CD4-positive, alpha-beta T cell treated with Interleukin-12 subunit alpha and Interleukin-12 subunit beta, for 1 hour (primary cell): Measurements from ENCODE around the gene COPZ1.
A peak's percentile ranks its signal among the peaks of the same experiment; 100 is the strongest.

ENCODE experiments used
- DNase-seq: peaks from one replicate; pipeline ENCODE4 v3.0.0-alpha.2; 2020

Gene COPZ1

DNA sequence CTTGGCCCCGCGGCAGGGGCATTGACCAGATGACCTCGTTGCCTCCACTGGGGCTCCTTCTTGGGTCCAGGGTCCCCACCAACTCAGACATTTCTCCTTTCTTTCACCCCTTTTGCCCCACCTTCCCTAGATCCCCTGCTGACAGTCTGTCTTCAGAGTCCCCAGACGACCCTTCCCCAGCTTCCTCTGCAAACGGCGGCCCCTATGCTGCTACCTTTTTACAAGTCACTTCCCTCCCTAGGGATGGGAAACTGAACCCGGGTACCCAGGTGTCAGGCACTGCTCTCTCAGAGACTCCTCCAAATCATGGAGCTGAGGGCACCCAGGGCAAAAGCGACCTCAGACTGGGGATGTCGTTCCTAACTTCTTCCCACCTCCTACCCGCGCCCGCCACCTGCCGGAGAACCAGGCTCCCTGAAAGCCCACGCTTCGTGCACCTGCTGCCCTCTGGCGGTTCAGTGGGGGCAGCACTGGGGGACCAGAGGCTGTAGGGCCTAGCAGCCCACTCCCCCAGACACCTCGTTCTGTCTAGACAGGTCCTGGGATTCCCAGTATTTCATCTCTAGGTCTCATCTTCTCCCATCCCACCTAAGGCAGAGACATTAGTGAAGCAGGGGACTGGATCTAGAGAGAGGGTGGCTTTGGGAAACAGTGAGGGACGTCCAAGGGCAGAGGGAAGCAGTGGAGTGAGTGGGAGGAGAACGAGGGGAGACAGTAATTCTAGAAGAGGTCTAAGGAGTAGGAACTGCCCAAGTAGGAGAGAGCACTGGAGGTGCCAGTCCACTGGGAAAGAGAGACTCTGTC is 54.7 kb downstream of the COPZ1 start:
- DNase-seq: peak; percentile 88

DNA sequence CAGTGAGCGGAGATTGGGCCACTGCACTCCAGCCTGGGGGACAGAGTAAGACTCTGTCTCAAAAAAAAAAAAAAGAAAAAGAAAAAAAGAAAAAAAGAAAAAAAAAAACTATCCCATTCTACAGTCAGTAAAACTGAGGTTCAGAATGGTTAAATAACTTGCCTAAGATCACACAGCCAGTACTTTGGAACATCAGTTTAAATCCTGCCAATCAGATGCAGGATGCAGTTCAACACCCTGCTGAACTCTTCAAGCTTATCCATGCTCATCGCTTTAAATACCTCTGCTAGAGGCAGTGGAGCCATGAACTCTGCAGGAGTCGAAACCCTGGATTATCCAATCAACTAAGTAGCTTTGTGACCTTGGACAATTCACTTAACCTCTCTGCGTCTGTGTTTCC is 56.2 kb downstream of the COPZ1 start:
- DNase-seq: no peak

DNA sequence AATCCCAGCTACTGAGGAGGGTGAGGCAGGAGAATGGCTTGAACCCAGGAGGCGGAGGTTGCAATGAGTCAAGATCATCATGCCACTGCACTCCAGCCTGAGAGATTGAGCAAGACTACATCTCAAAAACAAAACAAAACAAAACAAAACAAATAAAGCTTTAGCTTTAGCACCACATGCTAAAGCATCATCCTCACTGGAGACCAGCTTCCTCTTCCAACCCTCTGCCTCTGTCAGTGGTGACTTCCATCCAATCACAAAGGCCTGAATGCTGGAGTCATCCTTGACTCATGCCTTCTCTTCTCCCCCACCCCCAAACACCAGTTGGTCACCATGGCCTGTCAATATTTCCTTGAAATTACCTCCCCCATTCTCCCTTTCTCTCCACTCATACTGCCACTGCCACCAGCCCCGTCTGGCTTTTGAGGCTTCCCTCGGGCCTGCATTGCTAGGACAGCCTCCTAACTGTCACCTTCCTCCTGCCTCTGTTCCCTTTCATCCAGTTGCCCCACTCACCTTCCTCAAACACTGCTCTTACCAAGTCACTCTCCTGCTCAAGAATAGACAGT is 58.2 kb downstream of the COPZ1 start:
- DNase-seq: no peak

GRCh38 chr12:54384591-54385041 is 59.7 kb downstream of the COPZ1 start, which contains the start of gene ZNF385A:
Gene ZNF385A (minus strand): TSS chr12:54384733. CDS start chr12:54384514, 219 bp downstream.
- DNase-seq: no peak

DNA sequence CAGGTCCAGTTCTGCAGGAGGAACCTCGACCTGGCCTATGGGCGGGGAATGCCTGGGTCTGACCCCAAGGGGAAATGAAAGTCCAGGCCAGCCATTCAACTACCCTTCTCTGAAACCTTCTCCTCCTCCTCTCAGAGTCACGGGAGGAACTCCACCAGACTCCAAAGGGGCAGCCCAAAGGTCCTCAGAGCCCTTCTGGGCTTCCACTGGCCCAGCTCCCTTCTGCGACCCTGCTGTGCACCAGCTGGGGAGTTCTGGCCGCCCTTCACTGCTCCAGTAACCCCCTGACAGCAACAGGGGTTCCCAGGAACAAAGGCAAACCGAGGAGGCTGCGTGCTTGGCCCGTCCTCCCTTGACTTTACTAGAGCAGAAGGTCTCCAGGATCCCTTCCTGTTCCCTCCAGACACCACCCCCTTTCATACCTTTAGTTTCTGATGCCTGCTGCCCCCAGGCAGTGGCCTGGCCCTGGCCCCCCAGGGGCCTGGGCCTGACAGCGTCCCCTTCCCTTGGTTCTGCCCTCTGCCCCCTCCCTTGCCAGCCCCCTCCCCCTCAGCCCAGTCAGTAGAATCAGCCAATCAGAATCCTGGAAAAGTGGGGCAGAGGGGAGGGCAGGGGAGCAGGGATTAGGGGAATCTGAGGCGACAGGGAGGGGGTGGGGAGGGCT is 60.5 kb downstream of the COPZ1 start:
- no peak for DNase-seq

- no peak for DNase-seq
Measured at GRCh38 chr12:54386403-54387113, 61.6 kb downstream of the COPZ1 start.

- no peak for DNase-seq
Measured at GRCh38 chr12:54387114-54387467, 62.2 kb downstream of the COPZ1 start.

- DNase-seq: no peak
Measured at GRCh38 chr12:54388237-54389133, 63.6 kb downstream of the COPZ1 start.

DNA sequence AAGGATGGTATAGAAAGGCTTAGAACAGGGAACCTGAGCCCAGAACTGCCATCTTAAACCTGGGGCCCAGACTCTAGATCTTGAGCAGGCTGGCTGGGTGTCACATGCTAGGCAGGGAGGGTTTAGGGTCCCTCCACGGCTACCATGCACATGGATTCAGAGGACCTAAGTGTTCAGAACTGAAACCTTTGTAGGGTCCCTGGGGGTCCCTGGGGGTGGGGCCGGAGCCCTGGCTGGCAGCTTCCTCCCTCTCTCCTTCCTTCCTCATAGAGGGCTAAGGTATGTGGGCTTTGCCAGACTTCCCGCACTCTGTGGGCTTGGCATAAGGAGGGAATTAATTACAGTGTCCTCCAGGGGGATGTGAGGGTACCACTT is 64.2 kb downstream of the COPZ1 start:
- no peak for DNase-seq

GRCh38 chr12:54389607-54390175 is 64.8 kb downstream of the COPZ1 start:
- DNase-seq: no peak

GRCh38 chr12:54390176-54390667 is 65.3 kb downstream of the COPZ1 start:
- no peak for DNase-seq

DNA sequence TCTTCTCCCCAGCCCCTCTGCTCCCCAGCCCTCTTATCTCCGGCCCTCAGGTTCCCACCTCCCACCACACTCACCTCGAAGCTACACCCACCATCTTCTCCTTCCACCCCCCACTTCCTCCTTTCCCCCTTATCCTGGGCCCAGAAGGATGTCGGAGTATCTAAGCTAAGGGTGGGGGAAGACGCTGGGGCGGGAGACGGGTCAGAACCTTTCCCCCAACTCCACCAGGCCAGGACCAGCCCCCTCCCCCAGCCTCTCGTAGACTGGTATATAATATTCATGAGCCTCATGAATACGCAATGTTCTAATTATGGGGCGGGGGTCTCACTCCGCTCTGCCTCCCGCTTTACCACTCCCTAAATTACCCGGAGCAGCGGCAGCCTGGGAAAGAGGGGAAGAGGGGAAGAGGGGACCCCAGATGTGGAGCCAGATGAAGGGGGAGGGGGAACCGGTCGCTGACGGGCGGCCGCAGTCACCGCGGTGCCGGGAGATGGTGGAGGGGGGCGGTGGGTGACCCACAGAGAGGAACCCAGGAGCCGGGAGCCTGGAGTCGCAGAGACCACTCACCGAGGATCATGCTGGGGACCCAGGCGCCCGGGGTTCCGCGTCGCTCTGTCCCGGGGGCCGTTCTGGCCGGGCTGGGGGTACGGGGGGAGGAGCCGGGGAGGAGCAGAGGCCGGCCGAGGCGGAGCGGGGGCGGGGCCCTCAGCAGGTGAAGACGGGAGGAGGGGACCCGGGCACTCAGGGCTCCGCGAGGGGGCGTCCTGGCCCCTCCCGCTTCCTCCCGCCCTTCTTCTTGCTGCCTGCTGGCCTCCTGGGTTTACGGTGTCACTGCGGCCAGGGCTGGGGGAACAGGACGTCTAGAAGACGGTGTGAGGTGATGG is 66.0 kb downstream of the COPZ1 start:
- DNase-seq: peak; percentile 77

DNA sequence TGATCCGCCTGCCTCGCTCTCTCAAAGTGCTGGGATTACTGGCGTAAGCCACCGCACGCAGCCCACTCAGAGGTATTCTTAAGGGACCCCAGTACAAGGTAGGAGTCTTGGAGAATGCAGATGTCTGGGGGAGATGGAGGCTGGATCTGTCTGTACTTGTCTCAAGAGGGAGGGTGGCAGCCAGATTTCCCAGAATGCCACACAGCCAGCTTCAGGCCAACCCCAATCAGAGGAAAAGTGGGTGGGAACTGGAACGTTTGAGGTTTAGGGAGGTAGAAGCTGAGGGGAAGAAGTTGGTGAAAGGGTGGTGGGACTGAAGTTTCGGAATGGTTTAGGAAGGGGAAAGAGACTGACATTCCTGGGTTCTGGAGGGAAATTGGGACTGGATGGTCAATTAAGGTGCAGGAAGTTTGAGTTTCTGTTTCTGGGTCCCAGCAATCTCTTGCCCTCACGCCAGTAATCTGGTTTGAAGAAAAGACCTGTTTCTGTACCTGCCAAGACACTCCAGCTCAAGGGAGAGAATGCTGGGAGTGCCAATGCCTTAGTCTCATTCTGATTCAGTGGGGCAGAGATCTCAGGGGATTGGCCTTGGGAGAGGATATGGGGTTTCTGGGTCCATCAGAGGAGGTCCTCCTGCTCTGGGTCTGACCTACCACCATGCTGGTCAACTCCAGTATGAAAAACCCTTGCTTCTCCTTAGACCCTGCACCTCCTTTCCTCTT is 67.7 kb downstream of the COPZ1 start:
- DNase-seq: no peak

DNA sequence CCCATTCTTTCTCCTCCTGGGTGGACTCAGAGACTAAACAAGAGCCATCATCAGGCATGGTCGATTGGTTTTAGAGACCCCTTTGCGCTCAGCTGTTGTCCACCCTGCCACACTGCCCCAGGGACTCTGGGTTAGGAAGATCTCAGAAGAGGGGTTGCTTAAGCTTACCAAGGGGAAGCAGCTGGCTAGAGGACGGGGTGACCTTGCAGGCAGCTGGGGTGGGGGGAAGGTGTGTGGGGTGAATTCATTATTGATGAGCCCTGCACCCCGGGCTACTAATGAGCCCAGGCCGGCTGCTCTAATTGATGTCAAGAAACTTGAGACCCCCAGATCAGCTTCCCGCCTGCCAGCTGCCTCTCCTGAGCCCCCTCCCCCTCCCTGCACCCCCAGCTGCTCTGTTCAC is 68.3 kb downstream of the COPZ1 start:
- no peak for DNase-seq

- DNase-seq: no peak
Measured at GRCh38 chr12:54393743-54394142, 68.8 kb downstream of the COPZ1 start.

DNA sequence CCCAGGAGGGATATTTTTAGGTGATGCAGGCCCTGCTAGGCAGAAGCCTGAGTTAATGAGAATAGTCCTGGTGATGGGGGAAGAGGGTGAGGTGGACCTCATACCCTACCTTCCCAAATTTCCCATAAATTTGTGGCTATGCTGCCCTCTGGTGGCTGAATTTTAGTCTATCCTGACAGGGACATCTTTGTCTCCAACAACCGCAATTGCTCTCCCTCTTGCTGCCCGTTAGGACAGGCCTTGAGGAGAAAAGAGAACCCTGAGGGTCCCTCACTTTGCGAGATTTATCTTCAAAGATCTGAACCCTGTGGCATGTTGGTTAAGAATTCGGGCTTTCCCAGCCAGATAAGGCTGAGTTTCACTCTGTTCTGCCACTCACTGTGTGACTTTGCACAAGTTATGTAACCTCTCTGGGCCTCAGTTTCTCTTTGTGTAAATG is 69.4 kb downstream of the COPZ1 start:
- peak; percentile 51 for DNase-seq

GRCh38 chr12:54394986-54395385 is 70.1 kb downstream of the COPZ1 start:
- no peak for DNase-seq

- DNase-seq: no peak
Measured at GRCh38 chr12:54395545-54395944, 70.6 kb downstream of the COPZ1 start.

- DNase-seq: no peak
Measured at GRCh38 chr12:54397157-54397556, 72.2 kb downstream of the COPZ1 start.

DNA sequence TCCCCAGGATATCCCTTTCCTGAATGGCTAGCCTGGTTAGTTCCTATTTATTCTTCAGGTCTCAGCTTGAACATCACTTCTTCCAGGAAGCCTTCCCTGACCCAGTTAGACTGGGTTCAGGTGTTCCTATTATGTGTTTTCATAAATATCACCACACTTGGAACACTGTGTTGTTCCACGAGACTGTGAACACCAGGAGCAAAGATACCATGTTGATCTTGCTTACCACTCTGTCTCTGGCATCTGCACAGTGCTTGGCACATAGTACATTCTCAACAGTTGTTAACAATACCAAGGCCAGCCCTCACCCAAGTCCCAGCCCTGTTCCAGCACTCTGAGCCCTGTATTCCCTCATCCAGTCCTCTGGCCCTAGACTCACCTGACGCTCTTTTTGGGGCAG is 73.3 kb downstream of the COPZ1 start:
- DNase-seq: no peak
